Vagina (tissue), 2 donors: ENCODE results near the gene SLC35F1.

ENCODE experiments used
- POLR2A ChIP-seq, 2 donors: fragments of 450-650 bp; IDR thresholded peaks; one replicate each; pipeline ENCODE4 v1.6.1; 2017; ENCODE audit warnings: antibody characterized with exemption in 2 of 2, mild to moderate bottlenecking in 2 of 2, moderate library complexity in 2 of 2
- POLR2AphosphoS5 ChIP-seq, 2 donors: sonication (generic); formaldehyde crosslinking; IDR thresholded peaks; one replicate each; pipeline ENCODE4 v1.9.0; 2017; ENCODE audit warnings: antibody characterized with exemption in 2 of 2, mild to moderate bottlenecking in 2 of 2, low read depth in 1 of 2; ENCODE audit not compliant: insufficient read depth in 1 of 2
- TF ChIP-seq, protein P1 (sequence below), 3 experiments: fragments of 450-650 bp in 2 of 3; fragments of 200-600 bp in 1 of 3; sonication (generic) in 1 of 3; IDR thresholded peaks; one replicate each; pipeline ENCODE4 v1.5.1; 2017 to 2019; ENCODE audit warnings: antibody characterized with exemption in 3 of 3, mild to moderate bottlenecking in 2 of 3, moderate library complexity in 2 of 3

DNA sequence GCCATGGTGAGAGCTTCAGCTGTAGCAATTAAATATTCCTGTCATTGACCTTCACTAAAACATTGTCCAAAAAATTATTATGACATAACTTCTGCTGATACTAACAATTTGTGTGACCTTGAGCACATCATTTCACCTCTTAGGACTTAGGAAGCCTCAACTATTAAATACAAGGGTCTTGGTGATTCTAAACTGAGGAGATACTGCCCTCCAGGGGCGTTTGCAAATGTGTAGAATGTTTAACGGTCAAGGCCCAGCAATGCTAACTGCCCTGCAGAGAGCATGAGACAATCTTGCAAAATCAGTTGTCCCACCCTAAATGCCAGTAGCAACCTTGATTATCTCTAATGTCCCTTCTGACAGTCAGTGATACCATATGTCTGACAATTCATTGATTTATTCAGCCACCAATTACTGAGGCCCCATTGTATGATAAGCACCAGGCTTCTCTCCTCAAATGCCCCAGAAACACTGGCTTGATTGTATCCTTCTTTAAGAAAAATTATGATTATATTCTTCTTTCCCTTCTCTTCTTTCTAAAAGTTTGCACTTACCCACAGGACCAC, 356.9 kb downstream of the SLC35F1 start:
- TF ChIP-seq, protein P1, sequence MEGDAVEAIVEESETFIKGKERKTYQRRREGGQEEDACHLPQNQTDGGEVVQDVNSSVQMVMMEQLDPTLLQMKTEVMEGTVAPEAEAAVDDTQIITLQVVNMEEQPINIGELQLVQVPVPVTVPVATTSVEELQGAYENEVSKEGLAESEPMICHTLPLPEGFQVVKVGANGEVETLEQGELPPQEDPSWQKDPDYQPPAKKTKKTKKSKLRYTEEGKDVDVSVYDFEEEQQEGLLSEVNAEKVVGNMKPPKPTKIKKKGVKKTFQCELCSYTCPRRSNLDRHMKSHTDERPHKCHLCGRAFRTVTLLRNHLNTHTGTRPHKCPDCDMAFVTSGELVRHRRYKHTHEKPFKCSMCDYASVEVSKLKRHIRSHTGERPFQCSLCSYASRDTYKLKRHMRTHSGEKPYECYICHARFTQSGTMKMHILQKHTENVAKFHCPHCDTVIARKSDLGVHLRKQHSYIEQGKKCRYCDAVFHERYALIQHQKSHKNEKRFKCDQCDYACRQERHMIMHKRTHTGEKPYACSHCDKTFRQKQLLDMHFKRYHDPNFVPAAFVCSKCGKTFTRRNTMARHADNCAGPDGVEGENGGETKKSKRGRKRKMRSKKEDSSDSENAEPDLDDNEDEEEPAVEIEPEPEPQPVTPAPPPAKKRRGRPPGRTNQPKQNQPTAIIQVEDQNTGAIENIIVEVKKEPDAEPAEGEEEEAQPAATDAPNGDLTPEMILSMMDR (IDR thresholded peaks at IDR 0.05): no peak
- TF ChIP-seq POLR2A (IDR thresholded peaks at IDR 0.05) (no peak), POLR2AphosphoS5 (IDR thresholded peaks at IDR 0.05; ENCODE audit: insufficient read depth in 1 of 2, low read depth in 1 of 2) (no peak)
